GM23248 (cell line): Measurements from ENCODE around the gene CBX1.

Source experiments
- EZH2 ChIP-seq: fragments of 200-600 bp; sonication (generic); IDR thresholded peaks from 2 replicates; pipeline ENCODE4 v1.6.1; 2018; ENCODE audit warnings: antibody characterized with exemption, mild to moderate bottlenecking; ENCODE audit not compliant: insufficient read depth, poor library complexity, severe bottlenecking
- EZH2phosphoT487 ChIP-seq: fragments of 200-600 bp; sonication (generic); IDR thresholded peaks from 2 replicates; pipeline ENCODE4 v1.6.1; 2018; ENCODE audit warnings: antibody characterized with exemption, moderate library complexity, mild to moderate bottlenecking, low read depth; ENCODE audit not compliant: insufficient read depth

- TF ChIP-seq EZH2, result no peak
- no peak for TF ChIP-seq EZH2phosphoT487
Observed at GRCh38 chr17:48031966-48032365, 69.3 kb downstream of the CBX1 start.
